GM12891 (cell line): ENCODE measurements around the gene CTSA.

Experiments used
- DNase-seq: peaks from one replicate; pipeline ENCODE4 v3.0.0; 2011; ENCODE audit warnings: low spot score; ENCODE audit not compliant: insufficient read length
- FAIRE-seq: peaks from 2 replicates; lab custom pipeline; 2011; peaks lifted over from hg19 to GRCh38; lab: Jason Lieb, UNC
- PAX5 ChIP-seq: IDR thresholded peaks from 2 replicates; pipeline ENCODE4 v1.6.1; 2011; ENCODE audit warnings: low read length, moderate library complexity, mild to moderate bottlenecking; ENCODE audit not compliant: insufficient read depth, severe bottlenecking
- POLR2A ChIP-seq: IDR thresholded peaks from 2 replicates; pipeline ENCODE4 v1.6.1; 2011; ENCODE audit warnings: low read depth, low read length, control low read depth
- POLR2AphosphoS5 ChIP-seq: IDR thresholded peaks from 2 replicates; pipeline ENCODE4 v1.6.1; 2011; ENCODE audit warnings: low read depth, low read length, control low read depth
- POU2F2 ChIP-seq: IDR thresholded peaks from 2 replicates; pipeline ENCODE4 v1.6.1; 2011; ENCODE audit warnings: low read depth, mild to moderate bottlenecking, control low read depth, low read length, moderate library complexity
- SPI1 ChIP-seq: IDR thresholded peaks from 2 replicates; pipeline ENCODE4 v1.6.1; 2011; ENCODE audit warnings: low read depth, low read length, control low read depth
- TAF1 ChIP-seq: IDR thresholded peaks from 2 replicates; pipeline ENCODE4 v1.6.1; 2011; ENCODE audit warnings: low read depth, low read length, control low read depth

Gene CTSA

DNA sequence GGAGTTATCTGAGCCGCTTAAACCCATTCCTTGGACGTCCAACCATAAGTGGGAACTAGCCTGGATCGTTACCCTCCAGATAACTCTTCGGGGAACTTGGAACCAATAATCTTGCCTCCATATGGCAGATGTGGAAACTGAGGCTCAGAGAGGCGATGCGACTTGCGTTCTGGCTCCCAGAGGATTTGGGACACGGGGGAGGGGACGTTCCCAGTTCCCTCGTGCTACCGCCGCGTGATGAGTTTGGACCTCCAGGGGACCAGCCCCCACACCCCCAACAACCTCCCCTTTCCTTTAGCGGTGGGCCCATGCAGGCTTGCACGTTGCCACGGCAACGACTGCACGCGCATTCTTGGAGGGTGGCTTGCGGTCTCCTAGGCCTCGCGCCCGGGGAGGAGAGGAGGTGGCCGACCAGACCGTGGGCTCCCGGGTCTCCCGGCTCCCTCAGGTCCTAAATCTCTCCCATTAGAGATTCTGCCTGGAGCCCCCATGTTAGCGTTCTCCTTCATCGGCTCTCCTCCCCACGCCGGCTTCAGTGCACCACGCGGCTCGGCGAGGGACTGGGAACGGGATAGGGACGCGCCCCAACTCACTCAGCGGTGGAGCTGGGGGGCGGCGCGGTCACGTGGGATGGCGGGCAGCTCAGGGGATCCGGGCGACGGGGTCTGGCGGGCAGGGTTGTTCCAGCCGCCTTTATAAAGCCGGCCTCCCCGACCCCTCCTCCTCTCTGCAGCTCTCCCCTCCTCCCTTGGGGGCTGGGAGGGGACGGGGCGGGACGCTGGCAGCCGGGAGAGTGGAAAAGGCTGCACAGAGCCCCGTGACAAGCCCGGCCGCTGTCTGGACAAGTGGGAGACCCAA is 20.6 kb downstream of the CTSA start, which contains the start of gene PLTP:
TSS of gene PLTP (minus strand) at position 670 of the 858 bp plus-strand sequence. CDS start 703 bp downstream, outside the sequence.
- FAIRE-seq, result no peak
- no peak for DNase-seq
- TF ChIP-seq SPI1 (no peak), POLR2AphosphoS5 (no peak), TAF1 (no peak), POLR2A (no peak), POU2F2 (no peak), PAX5 (no peak)

DNA sequence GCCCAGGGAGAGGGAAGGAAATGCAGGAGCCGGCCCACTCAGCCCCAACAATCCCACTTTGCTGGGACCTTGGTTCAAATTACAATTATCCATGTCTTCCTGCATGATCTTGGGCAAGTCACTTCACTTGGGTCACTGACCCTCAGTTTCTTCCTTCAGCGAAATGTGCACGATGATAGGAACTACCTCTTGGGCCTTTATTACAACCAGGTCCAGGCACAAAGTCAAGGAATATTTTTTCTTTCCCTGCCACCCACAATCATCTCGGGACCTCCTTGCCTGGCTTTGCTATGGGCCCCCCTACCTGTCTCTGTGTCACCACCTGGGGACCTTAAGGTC is 21.2 kb downstream of the CTSA start:
- no peak for TF ChIP-seq POLR2A
- TF ChIP-seq PAX5, result no peak
- TF ChIP-seq POLR2AphosphoS5, result no peak
- no peak for TF ChIP-seq SPI1
- TF ChIP-seq POU2F2, result no peak
- no peak for TF ChIP-seq TAF1
- FAIRE-seq, result no peak
- no peak for DNase-seq

DNA sequence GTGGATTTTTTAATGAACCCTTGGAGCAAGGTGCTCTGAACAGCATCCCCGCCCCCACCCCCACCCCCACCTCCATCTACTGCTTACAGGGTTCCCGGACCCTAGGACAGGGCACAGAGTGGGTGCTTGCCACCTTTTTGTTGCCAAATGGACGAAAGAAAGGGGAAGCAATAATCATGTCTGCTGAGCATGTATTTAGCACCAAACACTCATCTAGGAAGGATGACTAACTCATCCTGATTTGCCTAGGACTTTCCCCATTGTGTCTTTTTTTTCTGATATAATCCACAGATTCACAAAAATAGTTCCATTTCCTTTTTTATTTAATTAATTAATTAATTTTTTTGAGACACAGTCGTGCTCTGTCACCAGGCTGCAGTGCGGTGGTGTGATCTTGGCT is 22.0 kb downstream of the CTSA start:
- FAIRE-seq (no peak), DNase-seq (no peak)

DNA sequence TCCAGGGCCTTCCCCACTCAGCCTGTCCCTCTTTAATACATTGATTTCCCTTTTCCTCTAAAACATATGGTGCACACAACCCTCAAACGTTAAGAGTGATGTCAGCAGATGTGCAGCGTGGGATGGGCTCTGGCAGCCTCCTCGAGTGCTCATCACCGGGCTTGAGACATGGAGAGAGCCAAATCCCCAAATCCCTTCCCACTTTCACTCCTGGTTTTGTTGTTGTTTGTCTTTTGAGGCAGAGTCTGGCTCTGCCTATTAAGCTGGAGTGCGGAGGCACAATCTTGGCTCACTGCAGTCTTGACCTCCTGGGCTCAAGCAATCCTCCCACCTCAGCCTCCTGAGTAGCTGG is 26.6 kb downstream of the CTSA start:
- DNase-seq, result no peak
- FAIRE-seq, result no peak
- TF ChIP-seq PAX5, result no peak
- no peak for TF ChIP-seq SPI1
- no peak for TF ChIP-seq POLR2AphosphoS5
- TF ChIP-seq TAF1, result no peak
- no peak for TF ChIP-seq POU2F2
- TF ChIP-seq POLR2A, result no peak

More for the DNA sequence above, 22.0 kb downstream of the CTSA start:
- TF ChIP-seq SPI1 (no peak), POLR2A (no peak), POLR2AphosphoS5 (no peak), PAX5 (no peak), TAF1 (no peak), POU2F2 (no peak)

DNA sequence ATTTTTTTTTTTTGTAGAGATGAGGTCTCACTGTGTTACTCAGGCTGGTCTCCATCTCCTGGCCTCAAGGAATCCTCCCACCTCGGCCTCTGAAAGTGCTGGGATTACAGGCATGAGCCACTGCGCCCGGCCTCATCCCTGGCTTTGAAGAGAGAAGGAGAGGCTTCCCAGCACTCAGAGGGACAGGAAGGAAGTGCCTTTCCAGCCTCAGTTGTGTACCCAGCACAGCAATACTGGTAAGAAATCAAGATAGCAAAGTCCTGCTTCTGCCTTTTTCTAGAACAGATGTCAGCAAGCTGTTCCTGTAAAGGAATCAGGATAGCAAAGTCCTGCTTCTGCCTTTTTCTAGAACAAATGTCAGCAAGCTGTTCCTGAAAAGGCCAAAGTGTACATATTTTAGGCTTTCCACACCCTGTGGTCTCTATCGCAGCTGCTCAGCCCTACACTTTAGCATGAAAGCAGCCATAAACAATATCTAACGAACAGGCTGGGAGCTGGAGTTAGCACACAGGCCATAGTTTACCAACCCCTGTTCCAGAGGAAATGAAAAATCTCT is 27.1 kb downstream of the CTSA start:
- FAIRE-seq (no peak), DNase-seq (no peak)
- TF ChIP-seq PAX5, result no peak
- TF ChIP-seq SPI1, result no peak
- no peak for TF ChIP-seq TAF1
- TF ChIP-seq POU2F2, result no peak
- no peak for TF ChIP-seq POLR2A
- TF ChIP-seq POLR2AphosphoS5, result no peak

DNA sequence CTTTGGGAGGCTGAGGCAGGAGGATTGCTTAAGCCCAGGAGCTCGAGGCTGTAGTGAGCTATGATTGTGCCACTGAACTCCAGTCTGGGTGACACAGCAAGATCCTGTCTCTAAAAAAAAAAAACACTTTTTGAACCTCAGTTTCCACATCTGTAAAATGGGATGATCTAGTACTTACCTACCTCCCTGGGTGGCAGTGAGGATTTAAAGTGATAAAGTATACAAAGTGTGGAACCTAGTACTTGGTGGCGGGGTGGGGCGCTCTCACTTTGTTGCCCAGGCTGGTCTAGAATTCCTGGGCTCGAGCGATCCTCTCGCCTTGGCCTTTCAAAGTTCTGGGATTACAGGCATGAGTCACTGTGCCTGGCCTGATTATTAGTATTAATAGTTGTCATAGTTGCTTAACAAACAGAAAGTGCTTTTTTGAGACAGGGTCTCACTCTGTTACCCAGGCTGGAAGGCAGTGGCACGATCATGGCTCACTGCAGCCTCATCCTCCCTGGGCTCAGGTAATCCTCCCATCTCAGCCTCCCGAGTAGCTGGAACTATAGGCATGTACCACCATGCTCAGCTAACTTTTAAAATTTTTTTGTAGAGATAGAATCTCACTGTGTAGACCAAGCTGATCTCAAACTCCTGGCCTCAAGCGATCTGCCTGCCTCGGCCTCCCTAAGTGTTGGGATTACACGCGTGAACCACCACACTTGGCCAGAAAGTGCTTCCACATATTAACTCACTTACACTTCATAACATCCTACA is 27.8 kb downstream of the CTSA start:
- FAIRE-seq, result no peak
- no peak for DNase-seq
- TF ChIP-seq POU2F2 (no peak), TAF1 (no peak), POLR2A (no peak), POLR2AphosphoS5 (no peak), SPI1 (no peak), PAX5 (no peak)

DNA sequence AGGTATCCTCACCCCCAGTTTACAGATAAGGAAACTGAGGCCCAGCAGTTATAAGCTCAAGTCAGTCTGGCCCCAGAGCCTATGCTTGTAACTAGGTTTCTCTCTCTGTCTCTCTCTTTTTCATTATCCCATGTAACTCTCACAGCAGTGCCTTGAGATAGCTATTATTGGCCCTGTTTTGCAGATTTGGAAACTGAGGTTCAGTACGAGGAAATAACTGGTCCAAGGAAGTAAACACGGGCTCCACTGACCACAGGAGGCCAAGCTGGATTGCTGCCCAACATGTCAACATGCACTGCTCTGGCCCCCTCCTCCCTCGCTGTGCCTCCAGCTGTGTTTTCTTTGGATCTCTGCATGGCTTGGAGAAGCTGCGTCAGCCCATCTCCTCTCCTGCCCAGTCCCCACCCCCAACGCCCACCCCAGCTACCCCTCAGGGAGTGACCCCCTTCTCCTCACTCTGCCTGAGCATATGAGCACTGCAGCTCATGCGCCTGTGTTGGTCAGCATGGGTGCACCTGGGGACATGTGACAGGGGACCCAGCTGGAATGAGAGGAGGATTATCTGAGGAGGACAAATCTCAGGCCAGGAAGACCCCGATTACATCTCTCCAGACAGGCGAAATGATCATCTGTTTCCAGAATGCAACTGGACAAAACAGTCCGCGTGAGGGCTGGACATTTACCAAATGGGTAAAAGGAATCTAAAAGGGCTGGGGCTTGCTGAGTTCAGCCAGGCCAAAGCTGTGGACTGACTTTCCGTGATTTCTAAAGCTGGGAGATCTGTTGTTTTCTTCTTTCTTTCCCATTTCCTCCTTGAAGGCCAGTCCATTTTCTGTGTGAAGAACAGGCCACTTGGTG is 28.6 kb downstream of the CTSA start:
- TF ChIP-seq POU2F2, result no peak
- TF ChIP-seq TAF1, result no peak
- no peak for TF ChIP-seq SPI1
- no peak for TF ChIP-seq POLR2A
- no peak for TF ChIP-seq POLR2AphosphoS5
- no peak for TF ChIP-seq PAX5
- no peak for FAIRE-seq
- no peak for DNase-seq

DNA sequence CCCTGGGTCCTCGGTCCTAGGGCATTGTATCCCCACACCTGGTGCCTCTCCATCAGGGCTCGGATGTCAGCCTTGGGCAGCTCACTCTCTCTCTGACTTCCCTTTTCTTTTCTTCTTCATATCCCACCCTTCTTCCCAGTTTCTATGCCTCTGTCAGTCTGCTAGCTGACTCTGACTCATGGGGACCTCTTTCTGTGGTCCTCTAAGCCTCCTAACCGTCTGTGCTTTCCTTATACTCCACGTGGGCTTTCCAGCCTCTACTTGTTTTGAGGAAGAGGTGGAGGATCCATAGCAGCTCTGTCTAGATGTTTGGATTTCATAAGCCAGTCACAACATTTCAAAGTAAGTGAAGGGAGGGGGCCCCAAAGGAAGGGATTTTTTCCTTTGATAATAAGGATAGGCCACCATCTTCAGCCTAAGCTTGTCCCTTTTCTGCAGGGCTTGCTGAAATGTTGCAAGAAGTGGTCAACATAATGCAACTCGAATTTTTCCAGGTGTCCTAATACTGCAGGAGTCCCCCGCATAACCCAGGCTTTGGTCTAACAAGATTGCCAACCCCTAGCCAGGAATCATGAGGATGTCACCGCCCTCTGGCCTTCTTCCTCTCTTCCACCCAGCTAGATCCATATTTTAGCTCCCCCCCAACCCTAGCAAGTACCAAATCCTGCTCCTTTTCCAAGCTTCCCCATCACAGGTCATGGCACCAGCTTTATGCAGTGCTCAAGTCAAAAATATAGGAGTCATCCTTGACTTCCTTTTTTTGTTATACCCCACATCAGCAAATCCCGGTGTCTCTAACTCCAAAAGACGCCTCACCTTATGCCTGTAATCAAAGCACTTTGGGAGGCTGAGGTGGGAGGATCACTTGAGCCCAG is 29.6 kb downstream of the CTSA start:
- TF ChIP-seq TAF1 (no peak), POLR2AphosphoS5 (no peak), POLR2A (no peak), POU2F2 (no peak), PAX5 (no peak), SPI1 (no peak)
- DNase-seq (no peak), FAIRE-seq (no peak)

DNA sequence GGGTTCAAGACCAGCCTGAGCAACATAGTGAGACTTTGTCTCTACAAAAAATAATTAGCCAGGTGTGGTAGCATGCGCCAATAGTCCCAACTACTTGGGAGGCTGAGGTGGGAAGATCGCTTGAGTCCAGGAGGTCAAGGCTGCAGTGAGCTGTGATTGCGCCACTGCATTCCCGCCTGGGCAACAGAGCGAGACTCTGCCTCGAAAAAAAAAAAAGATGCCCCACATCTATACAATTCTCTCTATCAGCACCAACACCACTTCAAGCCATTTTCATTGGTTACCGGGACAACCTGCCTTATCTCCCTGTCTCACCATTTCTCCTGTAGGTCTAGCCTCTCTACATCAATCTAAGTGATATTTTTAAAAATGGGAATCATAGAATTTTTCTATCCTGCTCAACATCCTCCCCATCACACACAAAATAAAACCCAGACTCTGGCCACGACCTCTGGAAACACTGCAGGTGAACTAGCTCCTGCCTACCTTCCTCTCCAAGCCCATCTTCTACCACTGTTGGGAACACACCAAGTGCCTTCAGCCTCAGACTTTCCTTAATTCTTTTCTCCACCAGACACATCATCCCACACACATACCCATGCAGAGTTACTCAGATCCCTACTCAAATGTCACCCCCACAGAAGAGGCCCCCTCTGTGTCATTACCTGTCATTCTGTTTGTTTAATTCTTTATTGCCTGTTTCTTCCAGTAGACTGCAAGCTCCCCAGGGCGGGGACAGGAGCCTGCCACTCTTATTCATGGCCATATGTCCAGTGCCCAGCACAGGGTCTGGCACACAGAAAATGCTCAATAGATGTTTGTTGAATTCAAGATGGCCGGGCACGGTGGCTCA is 30.4 kb downstream of the CTSA start:
- FAIRE-seq, result no peak
- DNase-seq, result no peak
- TF ChIP-seq SPI1, result no peak
- no peak for TF ChIP-seq POLR2A
- TF ChIP-seq POU2F2, result no peak
- no peak for TF ChIP-seq TAF1
